Gastrocnemius medialis (tissue), 4 donors: ENCODE results near the gene ELL2. TPM values are rescaled to one million over a fixed set of nuclear protein-coding genes. Genes with fewer than 3 reads are reported as not detected.

Experiments
- ATAC-seq, 2 donors: fragments of 150-250 bp; one replicate each; pipeline ENCODE4 v1.9.1; 2016
- DNase-seq, 2 donors: peaks; one replicate each; pipeline ENCODE4 v3.0.0-alpha.2; 2019
- H3K27ac ChIP-seq, 4 donors: fragments of 200-600 bp; sonication (generic); 1 replicate in 1 of 4; 2 replicates in 3 of 4; pipeline ENCODE4 v1.5.1; 2016 to 2018; ENCODE audit warnings: mild to moderate bottlenecking in 2 of 4, moderate library complexity in 1 of 4
- H3K27me3 ChIP-seq, 3 donors: fragments of 200-600 bp; sonication (generic) in 2 of 3; 1 replicate in 1 of 3; 2 replicates in 2 of 3; pipeline versions ENCODE4 v1.5.1 to v1.6.0; 2016 to 2019; ENCODE audit warnings: mild to moderate bottlenecking in 1 of 3, moderate library complexity in 1 of 3
- H3K36me3 ChIP-seq, 2 donors: fragments of 200-600 bp; sonication (generic) in 1 of 2; one replicate each; pipeline ENCODE4 v1.5.1; 2017 to 2018
- H3K4me1 ChIP-seq, 2 donors: fragments of 200-600 bp; sonication (generic) in 1 of 2; one replicate each; pipeline ENCODE4 v1.5.1; 2016 to 2017; ENCODE audit warnings: mild to moderate bottlenecking in 2 of 2
- H3K4me3 ChIP-seq, 4 donors: fragments of 200-600 bp; sonication (generic) in 3 of 4; 1 replicate in 1 of 4; 2 replicates in 3 of 4; pipeline ENCODE4 v1.5.1; 2016 to 2019; ENCODE audit warnings: mild to moderate bottlenecking in 2 of 4
- H3K9me3 ChIP-seq, 3 donors: fragments of 200-600 bp; sonication (generic) in 2 of 3; 1 replicate in 1 of 3; 2 replicates in 2 of 3; pipeline ENCODE4 v1.5.1; 2016 to 2019
- POLR2A ChIP-seq, 2 donors: fragments of 450-650 bp; IDR thresholded peaks; one replicate each; pipeline ENCODE4 v1.6.1; 2017; ENCODE audit warnings: antibody characterized with exemption in 2 of 2, mild to moderate bottlenecking in 2 of 2, moderate library complexity in 2 of 2
- in situ Hi-C, 4 donors: fragments of 200-750 bp; cut with MboI; loops; one replicate each; pipeline versions ENCODE4 v1.15.0 to v1.8.0; 2017; ENCODE audit warnings: low sequenced_read_pairs in 4 of 4
- intact Hi-C: fragments of 100-400 bp; cut with DNase I; formaldehyde crosslinking; loops from one replicate; pipeline ENCODE4 v1.15.1; 2023; ENCODE audit warnings: low total_unique reads
- total RNA-seq, 4 donors: library from RNA; depleted of rRNA; stranded (reverse); fragments of >200 nt; gene quantifications; one replicate each; pipeline versions ENCODE4 v1.1.0 to v1.2.3, GENCODE V29; 2016
- TF ChIP-seq, protein P1 (sequence below), 5 experiments: fragments of 450-650 bp in 3 of 5; fragments of 200-600 bp in 2 of 5; sonication (generic) in 2 of 5; IDR thresholded peaks in 4 of 5; conservative IDR thresholded peaks in 1 of 5; 1 replicate in 4 of 5; 2 replicates in 1 of 5; pipeline ENCODE4 v1.5.1; 2016 to 2019; ENCODE audit warnings: antibody characterized with exemption in 5 of 5, mild to moderate bottlenecking in 3 of 5, moderate library complexity in 3 of 5

ELL2 gene
- total RNA-seq, 4 donors from 2014 or later: 35.2 to 64.5 (median 42.9) TPM

DNA sequence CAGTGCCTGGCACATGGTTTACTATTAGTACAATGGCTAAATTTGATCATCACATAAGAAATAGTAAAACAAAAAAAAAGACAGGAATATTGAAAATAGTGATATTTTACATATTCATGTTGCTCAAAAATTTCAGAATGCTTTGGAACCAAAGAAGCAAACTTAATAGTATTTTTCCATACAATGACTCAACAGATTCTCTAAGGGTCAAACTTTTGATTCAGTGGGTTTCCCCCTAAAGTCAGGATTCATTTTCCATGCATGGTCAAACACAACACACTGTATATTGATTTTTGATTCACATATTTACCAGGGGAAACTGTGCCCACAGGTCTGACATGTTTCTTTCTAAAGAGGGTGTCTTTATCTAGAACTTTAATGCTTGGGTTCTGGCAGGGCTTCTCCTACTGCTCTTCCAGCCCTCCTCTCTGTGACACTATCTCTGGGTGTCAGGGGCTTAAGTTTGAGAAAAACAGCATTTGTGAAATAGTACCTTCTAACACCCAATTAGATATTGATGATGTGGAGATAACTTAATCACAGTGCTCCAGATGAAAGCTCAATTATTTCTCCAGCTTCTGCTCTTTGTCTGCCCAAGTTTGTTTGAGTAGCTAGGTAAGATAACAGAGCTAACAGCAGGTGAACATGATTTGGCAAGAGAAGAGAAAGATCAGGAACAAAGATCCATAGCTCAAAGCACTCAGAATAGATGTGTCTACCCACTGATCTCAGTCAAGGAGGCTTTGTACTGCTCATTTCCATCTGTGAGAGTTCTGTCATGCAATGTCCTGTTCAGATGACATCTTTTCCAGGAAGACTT lies 35.5 kb upstream of the ELL2 start:
- Histone ChIP-seq H3K27ac (no peak overlapping the region), H3K36me3 (no peaks in the 10 kb centered on the region), H3K4me3 (no peak overlapping the region), H3K27me3 (no peaks in the 10 kb centered on the region), H3K4me1 (no peaks in the 10 kb centered on the region), H3K9me3 (no peaks in the 10 kb centered on the region)
- no peak for ATAC-seq
- no peak for DNase-seq
- in situ Hi-C loops: no loop called here
- TF ChIP-seq, protein P1, sequence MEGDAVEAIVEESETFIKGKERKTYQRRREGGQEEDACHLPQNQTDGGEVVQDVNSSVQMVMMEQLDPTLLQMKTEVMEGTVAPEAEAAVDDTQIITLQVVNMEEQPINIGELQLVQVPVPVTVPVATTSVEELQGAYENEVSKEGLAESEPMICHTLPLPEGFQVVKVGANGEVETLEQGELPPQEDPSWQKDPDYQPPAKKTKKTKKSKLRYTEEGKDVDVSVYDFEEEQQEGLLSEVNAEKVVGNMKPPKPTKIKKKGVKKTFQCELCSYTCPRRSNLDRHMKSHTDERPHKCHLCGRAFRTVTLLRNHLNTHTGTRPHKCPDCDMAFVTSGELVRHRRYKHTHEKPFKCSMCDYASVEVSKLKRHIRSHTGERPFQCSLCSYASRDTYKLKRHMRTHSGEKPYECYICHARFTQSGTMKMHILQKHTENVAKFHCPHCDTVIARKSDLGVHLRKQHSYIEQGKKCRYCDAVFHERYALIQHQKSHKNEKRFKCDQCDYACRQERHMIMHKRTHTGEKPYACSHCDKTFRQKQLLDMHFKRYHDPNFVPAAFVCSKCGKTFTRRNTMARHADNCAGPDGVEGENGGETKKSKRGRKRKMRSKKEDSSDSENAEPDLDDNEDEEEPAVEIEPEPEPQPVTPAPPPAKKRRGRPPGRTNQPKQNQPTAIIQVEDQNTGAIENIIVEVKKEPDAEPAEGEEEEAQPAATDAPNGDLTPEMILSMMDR (IDR thresholded peaks at IDR 0.05 in 4 of 5, conservative IDR thresholded peaks at IDR 0.05 in 1 of 5): no peak
- no peak for TF ChIP-seq POLR2A (IDR thresholded peaks at IDR 0.05)
- intact Hi-C loops: no loop called here

DNA sequence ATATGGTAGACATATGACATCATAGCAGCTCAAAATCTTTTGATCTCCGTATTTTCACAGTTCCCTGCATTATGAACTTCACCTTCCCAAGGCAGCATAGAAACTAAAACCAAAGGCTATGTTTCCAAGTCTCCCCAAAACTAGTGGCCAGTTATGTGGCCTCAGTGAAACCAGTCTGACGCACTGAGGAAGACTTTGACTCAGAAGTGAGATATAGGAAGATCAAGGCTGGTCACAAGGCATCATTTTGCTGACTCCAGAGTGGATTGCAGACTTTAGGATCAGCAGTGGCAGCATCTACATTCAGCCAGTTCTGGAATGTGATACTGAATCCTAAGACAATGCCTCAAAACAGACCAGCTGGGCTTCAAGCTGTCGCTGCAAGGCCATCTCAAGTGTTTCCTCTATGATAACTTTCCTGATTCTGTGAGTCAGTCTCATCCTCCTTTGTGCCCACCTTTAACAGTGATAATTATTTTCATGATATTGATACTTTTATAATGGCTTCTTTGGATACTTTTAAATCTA lies 34.4 kb upstream of the ELL2 start:
- in situ Hi-C loops: no loop called here
- TF ChIP-seq POLR2A (IDR thresholded peaks at IDR 0.05): no peak
- TF ChIP-seq, protein P1 (IDR thresholded peaks at IDR 0.05 in 4 of 5, conservative IDR thresholded peaks at IDR 0.05 in 1 of 5): no peak
- ATAC-seq (no peak), DNase-seq (no peak)
- Histone ChIP-seq H3K4me1 (no peaks in the 10 kb centered on the region), H3K9me3 (no peaks in the 10 kb centered on the region), H3K36me3 (no peaks in the 10 kb centered on the region), H3K27ac (no peak overlapping the region), H3K27me3 (no peaks in the 10 kb centered on the region), H3K4me3 (no peak overlapping the region)
- intact Hi-C loops: no loop called here

DNA sequence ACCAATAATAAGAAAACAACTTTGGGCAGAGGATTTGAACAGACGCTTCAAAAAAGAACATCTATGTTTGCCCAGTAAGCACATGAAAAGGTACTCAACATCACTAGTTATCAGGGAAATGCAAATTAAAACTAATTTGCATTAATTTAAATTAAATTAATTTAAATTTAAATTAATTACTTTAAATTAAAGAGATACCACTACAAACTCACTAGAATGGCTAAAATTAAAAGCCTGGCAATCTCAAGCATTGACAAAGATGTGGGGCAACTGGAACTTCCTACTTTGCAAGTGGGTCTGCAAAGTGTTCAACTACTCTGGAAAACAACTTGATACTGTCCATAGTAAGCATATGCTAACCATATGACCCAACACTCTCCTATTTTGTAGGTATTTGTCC lies 32.1 kb upstream of the ELL2 start:
- TF ChIP-seq POLR2A (IDR thresholded peaks at IDR 0.05): no peak
- TF ChIP-seq, protein P1 (IDR thresholded peaks at IDR 0.05 in 4 of 5, conservative IDR thresholded peaks at IDR 0.05 in 1 of 5): no peak

DNA sequence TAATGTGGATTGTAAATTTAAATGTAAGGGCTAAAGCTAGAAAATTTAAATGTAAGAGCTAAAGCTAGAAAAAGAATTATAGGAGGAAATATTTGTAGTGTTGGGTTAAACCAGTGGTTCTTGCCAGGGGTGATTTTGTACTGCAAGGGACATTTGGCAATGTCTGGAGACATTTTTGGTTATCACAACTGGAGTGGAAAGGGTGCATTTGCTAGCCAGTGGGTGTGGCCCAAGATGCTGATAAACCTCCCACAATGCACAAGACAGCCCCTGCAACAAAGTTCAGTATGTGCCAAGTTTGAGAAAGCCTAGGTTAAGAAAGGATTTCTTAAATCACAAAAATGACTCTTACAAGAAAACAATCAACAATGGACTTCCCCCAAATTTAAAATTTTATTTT lies 31.6 kb upstream of the ELL2 start:
- Histone ChIP-seq H3K36me3 (no peaks in the 10 kb centered on the region), H3K4me1 (no peaks in the 10 kb centered on the region), H3K27ac (no peak overlapping the region), H3K9me3 (no peaks in the 10 kb centered on the region), H3K4me3 (no peak overlapping the region), H3K27me3 (no peaks in the 10 kb centered on the region)
- intact Hi-C loops: loop anchor here (2.0 kb wide), 1 partner anchor 26 kb away; no protein-coding TSS in a partner anchor
- ATAC-seq (no peak), DNase-seq (no peak)
- in situ Hi-C loops: no loop called here
- TF ChIP-seq, protein P1 (IDR thresholded peaks at IDR 0.05 in 4 of 5, conservative IDR thresholded peaks at IDR 0.05 in 1 of 5): no peak
- no peak for TF ChIP-seq POLR2A (IDR thresholded peaks at IDR 0.05)

More for the DNA sequence above, 32.1 kb upstream of the ELL2 start:
- H3K36me3 ChIP-seq: no peaks in the 10 kb centered on the region
- in situ Hi-C loops (no loop called here), intact Hi-C loops (loop anchor here (2.0 kb wide), 1 partner anchor 25 kb away; no protein-coding TSS in a partner anchor)
- no peaks in the 10 kb centered on the region for H3K27me3 ChIP-seq
- H3K4me3 ChIP-seq: no peak overlapping the region
- H3K4me1 ChIP-seq: no peaks in the 10 kb centered on the region
- ATAC-seq (no peak), DNase-seq (no peak)
- H3K9me3 ChIP-seq: no peaks in the 10 kb centered on the region
- no peak overlapping the region for H3K27ac ChIP-seq
